NCI-H2171 treated with DMSO at 0.1 percent for 48 hours (cell line): ENCODE measurements around the gene ZNF33B.
"Not testable (repeated sequence)": the region's sequence is repeated elsewhere in the genome, so short reads cannot be mapped to it uniquely, and the experiment has no call there.

Experiments used
- DNase-seq: peaks from one replicate; lab custom pipeline; 2025; lab: John Stamatoyannopoulos, UW

Gene ZNF33B

GRCh38 chr10:42615419-42615818, 23.0 kb downstream of the ZNF33B start:
- DNase-seq = no peak

- no peak for DNase-seq
These were observed 28.5 kb downstream of the ZNF33B start for GRCh38 chr10:42609872-42610271.

GRCh38 chr10:42598249-42598873, 40.0 kb downstream of the ZNF33B start:
- DNase-seq = no peak

- DNase-seq = no peak
These were observed 42.2 kb downstream of the ZNF33B start for GRCh38 chr10:42596196-42596595.

- no peak for DNase-seq
These were observed 44.1 kb downstream of the ZNF33B start for GRCh38 chr10:42594246-42594650.

- DNase-seq = no peak
These were observed 45.1 kb downstream of the ZNF33B start for GRCh38 chr10:42593284-42593683.

- no peak for DNase-seq
These were observed 54.5 kb downstream of the ZNF33B start for GRCh38 chr10:42583828-42584227.

GRCh38 chr10:42578019-42578418, 60.4 kb downstream of the ZNF33B start:
- no peak for DNase-seq

- DNase-seq = no peak
These were observed 62.0 kb downstream of the ZNF33B start for GRCh38 chr10:42576338-42576737.

GRCh38 chr10:42574336-42574735, 64.0 kb downstream of the ZNF33B start:
- no peak for DNase-seq

- no peak for DNase-seq
These were observed 81.4 kb downstream of the ZNF33B start for GRCh38 chr10:42556931-42557330.

- not testable (repeated sequence) for DNase-seq
These were observed 84.8 kb downstream of the ZNF33B start for GRCh38 chr10:42553576-42553975.

- no peak for DNase-seq
These were observed 85.3 kb downstream of the ZNF33B start for GRCh38 chr10:42553064-42553407.

GRCh38 chr10:42552188-42553063, 85.9 kb downstream of the ZNF33B start:
- DNase-seq = peak; percentile 90

- no peak for DNase-seq
These were observed 86.7 kb downstream of the ZNF33B start for GRCh38 chr10:42551582-42552187.

GRCh38 chr10:42549851-42550250, 88.5 kb downstream of the ZNF33B start:
- no peak for DNase-seq

GRCh38 chr10:42548254-42548653, 90.1 kb downstream of the ZNF33B start:
- no peak for DNase-seq

- no peak for DNase-seq
These were observed 93.4 kb downstream of the ZNF33B start for GRCh38 chr10:42544945-42545344.

- no peak for DNase-seq
These were observed 94.5 kb downstream of the ZNF33B start for GRCh38 chr10:42543840-42544372.
